ENCODE results near the gene MYCL.

GRCh38 chr1:39859859-39860812 is 41.6 kb downstream of the MYCL start:
- TF ChIP-seq, protein P1, sequence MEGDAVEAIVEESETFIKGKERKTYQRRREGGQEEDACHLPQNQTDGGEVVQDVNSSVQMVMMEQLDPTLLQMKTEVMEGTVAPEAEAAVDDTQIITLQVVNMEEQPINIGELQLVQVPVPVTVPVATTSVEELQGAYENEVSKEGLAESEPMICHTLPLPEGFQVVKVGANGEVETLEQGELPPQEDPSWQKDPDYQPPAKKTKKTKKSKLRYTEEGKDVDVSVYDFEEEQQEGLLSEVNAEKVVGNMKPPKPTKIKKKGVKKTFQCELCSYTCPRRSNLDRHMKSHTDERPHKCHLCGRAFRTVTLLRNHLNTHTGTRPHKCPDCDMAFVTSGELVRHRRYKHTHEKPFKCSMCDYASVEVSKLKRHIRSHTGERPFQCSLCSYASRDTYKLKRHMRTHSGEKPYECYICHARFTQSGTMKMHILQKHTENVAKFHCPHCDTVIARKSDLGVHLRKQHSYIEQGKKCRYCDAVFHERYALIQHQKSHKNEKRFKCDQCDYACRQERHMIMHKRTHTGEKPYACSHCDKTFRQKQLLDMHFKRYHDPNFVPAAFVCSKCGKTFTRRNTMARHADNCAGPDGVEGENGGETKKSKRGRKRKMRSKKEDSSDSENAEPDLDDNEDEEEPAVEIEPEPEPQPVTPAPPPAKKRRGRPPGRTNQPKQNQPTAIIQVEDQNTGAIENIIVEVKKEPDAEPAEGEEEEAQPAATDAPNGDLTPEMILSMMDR (conservative IDR thresholded peaks at IDR 0.05; ENCODE audit: low read depth, low read length), result no peak
- TF ChIP-seq POLR2A (IDR thresholded peaks at IDR 0.05; ENCODE audit: low read depth, low read length), result no peak

Data from IMR-90 (cell line).